ENCODE data around the gene SERPINA4. TPM values are rescaled to one million over a fixed set of nuclear protein-coding genes. Genes with fewer than 3 reads are reported as not detected.

Gene SERPINA4
- total RNA-seq, 1 experiment from 2014 or later, result not detected

- no peaks in the 10 kb centered on the region for H3K9me3 ChIP-seq (ENCODE audit: low read length)
- H3K27me3 ChIP-seq (ENCODE audit: low read length), result no peaks in the 10 kb centered on the region
- no peak overlapping the region for H3K4me2 ChIP-seq (ENCODE audit: low read depth, low read length, poor library complexity, severe bottlenecking)
- H3K4me1 ChIP-seq (ENCODE audit: low read length), result no peaks in the 10 kb centered on the region
- H3K36me3 ChIP-seq (ENCODE audit: insufficient read depth, low read length), result no peaks in the 10 kb centered on the region
- H3K4me3 ChIP-seq (ENCODE audit: low read length), result no peak overlapping the region
- H3K79me2 ChIP-seq (ENCODE audit: low read length), result no peaks in the 10 kb centered on the region
- no peak overlapping the region for H2AFZ ChIP-seq (ENCODE audit: low read length)
- H3K9ac ChIP-seq (ENCODE audit: low read length), result no peak overlapping the region
- no peak overlapping the region for H3K27ac ChIP-seq (ENCODE audit: low read length)
- no peaks in the 10 kb centered on the region for H3K9me2 ChIP-seq (replicated peaks; ENCODE audit: insufficient read depth, low read length)
- no peaks in the 10 kb centered on the region; the same call in 1 of the 2 replicates for H4K20me1 ChIP-seq (ENCODE audit: insufficient read depth, low read depth, low read length)
- DNase-seq, result no peak
Measured at GRCh38 chr14:94594441-94594840, 33.2 kb downstream of the SERPINA4 start.

- no peak overlapping the region for H3K4me2 ChIP-seq (ENCODE audit: low read depth, low read length, poor library complexity, severe bottlenecking)
- H3K36me3 ChIP-seq (ENCODE audit: insufficient read depth, low read length), result no peaks in the 10 kb centered on the region
- H3K9me3 ChIP-seq (ENCODE audit: low read length), result no peaks in the 10 kb centered on the region
- no peaks in the 10 kb centered on the region; the same call in 1 of the 2 replicates for H4K20me1 ChIP-seq (ENCODE audit: insufficient read depth, low read depth, low read length)
- H3K9me2 ChIP-seq (replicated peaks; ENCODE audit: insufficient read depth, low read length), result no peaks in the 10 kb centered on the region
- H3K79me2 ChIP-seq (ENCODE audit: low read length), result no peaks in the 10 kb centered on the region
- H3K4me3 ChIP-seq (ENCODE audit: low read length), result no peak overlapping the region
- no peaks in the 10 kb centered on the region for H3K4me1 ChIP-seq (ENCODE audit: low read length)
- no peak overlapping the region for H3K27ac ChIP-seq (ENCODE audit: low read length)
- H3K27me3 ChIP-seq (ENCODE audit: low read length), result no peaks in the 10 kb centered on the region
- H2AFZ ChIP-seq (ENCODE audit: low read length), result no peak overlapping the region
- H3K9ac ChIP-seq (ENCODE audit: low read length), result no peak overlapping the region
- no peak for DNase-seq
Measured at GRCh38 chr14:94595912-94596311, 34.7 kb downstream of the SERPINA4 start.

GRCh38 chr14:94596361-94596760 is 35.1 kb downstream of the SERPINA4 start:
- Histone ChIP-seq H3K79me2 (ENCODE audit: low read length) (no peaks in the 10 kb centered on the region), H3K27ac (ENCODE audit: low read length) (no peak overlapping the region), H3K4me3 (ENCODE audit: low read length) (no peak overlapping the region), H3K9me3 (ENCODE audit: low read length) (no peaks in the 10 kb centered on the region), H2AFZ (ENCODE audit: low read length) (no peak overlapping the region), H3K4me2 (ENCODE audit: low read depth, low read length, poor library complexity, severe bottlenecking) (no peak overlapping the region), H3K27me3 (ENCODE audit: low read length) (no peaks in the 10 kb centered on the region), H3K9ac (ENCODE audit: low read length) (no peak overlapping the region), H3K9me2 (replicated peaks; ENCODE audit: insufficient read depth, low read length) (no peaks in the 10 kb centered on the region), H3K36me3 (ENCODE audit: insufficient read depth, low read length) (no peaks in the 10 kb centered on the region), H3K4me1 (ENCODE audit: low read length) (no peaks in the 10 kb centered on the region), H4K20me1 (ENCODE audit: insufficient read depth, low read depth, low read length) (no peaks in the 10 kb centered on the region; the same call in 1 of the 2 replicates)
- DNase-seq, result no peak

GRCh38 chr14:94597788-94598187 is 36.5 kb downstream of the SERPINA4 start:
- H3K9me3 ChIP-seq (ENCODE audit: low read length), result no peaks in the 10 kb centered on the region
- DNase-seq, result no peak
- no peaks in the 10 kb centered on the region for H3K9me2 ChIP-seq (replicated peaks; ENCODE audit: insufficient read depth, low read length)
- no peaks in the 10 kb centered on the region for H3K4me1 ChIP-seq (ENCODE audit: low read length)
- no peak overlapping the region for H3K4me2 ChIP-seq (ENCODE audit: low read depth, low read length, poor library complexity, severe bottlenecking)
- H3K9ac ChIP-seq (ENCODE audit: low read length), result no peak overlapping the region
- no peak overlapping the region for H3K27ac ChIP-seq (ENCODE audit: low read length)
- H4K20me1 ChIP-seq (ENCODE audit: insufficient read depth, low read depth, low read length), result no peaks in the 10 kb centered on the region; the same call in 1 of the 2 replicates
- no peak overlapping the region for H2AFZ ChIP-seq (ENCODE audit: low read length)
- no peaks in the 10 kb centered on the region for H3K27me3 ChIP-seq (ENCODE audit: low read length)
- no peaks in the 10 kb centered on the region for H3K36me3 ChIP-seq (ENCODE audit: insufficient read depth, low read length)
- H3K79me2 ChIP-seq (ENCODE audit: low read length), result no peaks in the 10 kb centered on the region
- H3K4me3 ChIP-seq (ENCODE audit: low read length), result no peak overlapping the region

- Histone ChIP-seq H3K27me3 (ENCODE audit: low read length) (no peaks in the 10 kb centered on the region), H3K9me2 (replicated peaks; ENCODE audit: insufficient read depth, low read length) (no peaks in the 10 kb centered on the region), H3K27ac (ENCODE audit: low read length) (no peak overlapping the region), H3K4me3 (ENCODE audit: low read length) (no peak overlapping the region), H3K79me2 (ENCODE audit: low read length) (no peaks in the 10 kb centered on the region), H2AFZ (ENCODE audit: low read length) (no peak overlapping the region), H3K36me3 (ENCODE audit: insufficient read depth, low read length) (no peaks in the 10 kb centered on the region), H4K20me1 (ENCODE audit: insufficient read depth, low read depth, low read length) (no peaks in the 10 kb centered on the region; the same call in 1 of the 2 replicates), H3K9me3 (ENCODE audit: low read length) (no peaks in the 10 kb centered on the region), H3K9ac (ENCODE audit: low read length) (no peak overlapping the region), H3K4me2 (ENCODE audit: low read depth, low read length, poor library complexity, severe bottlenecking) (no peak overlapping the region), H3K4me1 (ENCODE audit: low read length) (no peaks in the 10 kb centered on the region)
- DNase-seq, result no peak
Measured at GRCh38 chr14:94598506-94598815, 37.2 kb downstream of the SERPINA4 start.

GRCh38 chr14:94598816-94599655 is 37.8 kb downstream of the SERPINA4 start:
- no peaks in the 10 kb centered on the region; the same call in 1 of the 2 replicates for H4K20me1 ChIP-seq (ENCODE audit: insufficient read depth, low read depth, low read length)
- H3K27me3 ChIP-seq (ENCODE audit: low read length), result no peaks in the 10 kb centered on the region
- H3K4me2 ChIP-seq (ENCODE audit: low read depth, low read length, poor library complexity, severe bottlenecking), result no peak overlapping the region
- H3K4me1 ChIP-seq (ENCODE audit: low read length), result no peaks in the 10 kb centered on the region
- no peaks in the 10 kb centered on the region for H3K79me2 ChIP-seq (ENCODE audit: low read length)
- no peak overlapping the region for H3K27ac ChIP-seq (ENCODE audit: low read length)
- no peak overlapping the region for H2AFZ ChIP-seq (ENCODE audit: low read length)
- H3K9ac ChIP-seq (ENCODE audit: low read length), result no peak overlapping the region
- no peak for DNase-seq
- H3K9me3 ChIP-seq (ENCODE audit: low read length), result no peaks in the 10 kb centered on the region
- H3K36me3 ChIP-seq (ENCODE audit: insufficient read depth, low read length), result no peaks in the 10 kb centered on the region
- no peaks in the 10 kb centered on the region for H3K9me2 ChIP-seq (replicated peaks; ENCODE audit: insufficient read depth, low read length)
- no peak overlapping the region for H3K4me3 ChIP-seq (ENCODE audit: low read length)

- Histone ChIP-seq H2AFZ (ENCODE audit: low read length) (no peak overlapping the region), H3K9me3 (ENCODE audit: low read length) (no peaks in the 10 kb centered on the region), H4K20me1 (ENCODE audit: insufficient read depth, low read depth, low read length) (no peaks in the 10 kb centered on the region; the same call in 1 of the 2 replicates), H3K27ac (ENCODE audit: low read length) (no peak overlapping the region), H3K4me1 (ENCODE audit: low read length) (no peaks in the 10 kb centered on the region), H3K9ac (ENCODE audit: low read length) (no peak overlapping the region), H3K4me2 (ENCODE audit: low read depth, low read length, poor library complexity, severe bottlenecking) (no peak overlapping the region), H3K9me2 (replicated peaks; ENCODE audit: insufficient read depth, low read length) (no peaks in the 10 kb centered on the region), H3K27me3 (ENCODE audit: low read length) (no peaks in the 10 kb centered on the region), H3K4me3 (ENCODE audit: low read length) (no peak overlapping the region), H3K36me3 (ENCODE audit: insufficient read depth, low read length) (no peaks in the 10 kb centered on the region), H3K79me2 (ENCODE audit: low read length) (no peaks in the 10 kb centered on the region)
- DNase-seq, result no peak
Measured at GRCh38 chr14:94599656-94600004, 38.4 kb downstream of the SERPINA4 start.

GRCh38 chr14:94600148-94600545 is 38.9 kb downstream of the SERPINA4 start:
- no peaks in the 10 kb centered on the region for H3K9me3 ChIP-seq (ENCODE audit: low read length)
- no peak overlapping the region for H3K4me3 ChIP-seq (ENCODE audit: low read length)
- H3K27me3 ChIP-seq (ENCODE audit: low read length), result no peaks in the 10 kb centered on the region; the same call in 1 of the 2 replicates
- H4K20me1 ChIP-seq (ENCODE audit: insufficient read depth, low read depth, low read length), result no peaks in the 10 kb centered on the region; the same call in 1 of the 2 replicates
- H3K27ac ChIP-seq (ENCODE audit: low read length), result no peak overlapping the region
- no peak overlapping the region for H3K4me2 ChIP-seq (ENCODE audit: low read depth, low read length, poor library complexity, severe bottlenecking)
- H2AFZ ChIP-seq (ENCODE audit: low read length), result no peak overlapping the region
- H3K9ac ChIP-seq (ENCODE audit: low read length), result no peak overlapping the region
- H3K36me3 ChIP-seq (ENCODE audit: insufficient read depth, low read length), result no peaks in the 10 kb centered on the region
- no peaks in the 10 kb centered on the region for H3K4me1 ChIP-seq (ENCODE audit: low read length)
- no peaks in the 10 kb centered on the region for H3K9me2 ChIP-seq (replicated peaks; ENCODE audit: insufficient read depth, low read length)
- no peaks in the 10 kb centered on the region for H3K79me2 ChIP-seq (ENCODE audit: low read length)
- DNase-seq, result no peak

Data from Karpas-422 (cell line).